PC-9 (cell line): ENCODE data around the gene NINJ1. TPM values are rescaled to one million over a fixed set of nuclear protein-coding genes. Genes with fewer than 3 reads are reported as not detected.

Experiments used
- BruUV-seq: library from RNA; stranded (reverse); fragments of 400-500 nt; replicated peaks from 2 replicates; lab custom pipeline; 2021; lab: Mats Ljungman, UMichigan
- CTCF ChIA-PET: fragments of 300-600 bp; sonication (Branson Sonifier 250); formaldehyde crosslinking; loops from one replicate; lab custom pipeline; 2022; ENCODE audit warnings: antibody characterized with exemption; lab: Charles Lee
- POLR2A ChIA-PET: fragments of 300-600 bp; sonication (Branson Sonifier 250); formaldehyde crosslinking; loops from one replicate; lab custom pipeline; 2022; ENCODE audit warnings: antibody characterized with exemption; ENCODE audit not compliant: unreplicated experiment; lab: Charles Lee
- DNase-seq, 2 experiments: peaks; one replicate each; pipeline versions ENCODE4 v3.0.0 to v3.0.0-alpha.2; 2015 to 2022; ENCODE audit warnings: mixed read lengths in 1 of 2
- H2AFZ ChIP-seq: fragments of 200-600 bp; sonication (generic); 2 replicates; pipeline ENCODE4 v1.8.1; 2017; ENCODE audit warnings: antibody characterized with exemption
- H3F3A ChIP-seq: fragments of 200-600 bp; sonication (generic); 2 replicates; pipeline ENCODE4 v1.8.1; 2017; ENCODE audit warnings: antibody characterized with exemption, mild to moderate bottlenecking, low read depth; ENCODE audit not compliant: insufficient read depth
- H3K27ac ChIP-seq: fragments of 200-600 bp; sonication (generic); 2 replicates; pipeline ENCODE4 v1.6.1; 2016; ENCODE audit warnings: mixed run types
- H3K27me3 ChIP-seq: fragments of 200-600 bp; sonication (generic); 2 replicates; pipeline ENCODE4 v1.6.1; 2016; ENCODE audit warnings: low read depth, mixed run types; ENCODE audit not compliant: insufficient read depth
- H3K36me3 ChIP-seq: fragments of 200-600 bp; sonication (generic); 2 replicates; pipeline ENCODE4 v1.6.1; 2016; ENCODE audit warnings: low read depth, mixed run types
- H3K4me1 ChIP-seq: fragments of 200-600 bp; sonication (generic); replicated peaks from 2 replicates; pipeline ENCODE4 v1.6.1; 2016; ENCODE audit warnings: mixed run types; ENCODE audit not compliant: insufficient read depth
- H3K4me2 ChIP-seq: fragments of 200-600 bp; sonication (generic); 2 replicates; pipeline ENCODE4 v1.6.1; 2017; ENCODE audit warnings: mixed run types
- H3K4me3 ChIP-seq: fragments of 200-600 bp; sonication (generic); 2 replicates; pipeline ENCODE4 v1.6.1; 2016; ENCODE audit warnings: mixed run types
- H3K79me2 ChIP-seq: fragments of 200-600 bp; sonication (generic); 2 replicates; pipeline ENCODE4 v1.6.1; 2017; ENCODE audit warnings: low read depth, mixed run types
- H3K9me2 ChIP-seq: fragments of 200-600 bp; sonication (generic); 2 replicates; pipeline ENCODE4 v1.8.1; 2017; ENCODE audit warnings: mild to moderate bottlenecking; ENCODE audit not compliant: insufficient read depth
- H3K9me3 ChIP-seq: fragments of 200-600 bp; sonication (generic); 2 replicates; pipeline ENCODE4 v1.8.1; 2016; ENCODE audit warnings: low read depth; ENCODE audit not compliant: insufficient read depth
- H4K20me1 ChIP-seq: fragments of 200-600 bp; sonication (generic); 2 replicates; pipeline ENCODE4 v1.8.1; 2017; ENCODE audit not compliant: insufficient read depth
- EZH2 ChIP-seq: fragments of 200-600 bp; sonication (generic); IDR thresholded peaks from 2 replicates; pipeline ENCODE4 v1.8.0; 2017; ENCODE audit warnings: antibody characterized with exemption, low read depth
- intact Hi-C: fragments of 100-400 bp; cut with micrococcal nuclease; formaldehyde crosslinking; loops from one replicate; pipeline ENCODE4 v1.10.0; 2022; ENCODE audit not compliant: unreplicated experiment
- total RNA-seq: library from RNA; stranded (reverse); gene quantifications from 2 replicates; pipeline ENCODE4 v1.2.3, GENCODE V29; 2021
- TF ChIP-seq, protein P1 (sequence below): fragments of 200-600 bp; sonication (generic); conservative IDR thresholded peaks from 2 replicates; pipeline ENCODE4 v1.6.1; 2017; ENCODE audit warnings: mixed run types, antibody characterized with exemption, mild to moderate bottlenecking, moderate library complexity

NINJ1 gene
- total RNA-seq, 1 experiment from 2014 or later = 115 TPM

DNA sequence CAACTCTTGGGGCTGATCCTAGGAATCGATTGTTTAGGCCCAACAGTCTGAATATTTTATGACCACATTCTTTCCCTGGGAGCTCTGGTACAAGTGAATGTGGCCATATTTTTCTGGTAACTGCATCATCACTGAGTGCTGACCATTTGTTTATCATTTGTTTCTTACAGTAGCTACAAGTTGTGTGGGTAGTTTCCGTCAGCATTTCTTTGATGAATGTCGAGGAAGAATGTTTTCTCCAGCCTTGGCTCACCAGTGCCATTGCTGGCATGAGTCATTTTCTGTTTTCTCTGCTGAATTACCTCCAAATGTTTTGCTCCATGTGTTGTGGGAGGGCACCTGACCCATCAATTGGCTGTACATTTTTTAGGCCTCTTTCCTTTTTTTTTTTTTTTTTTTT, 52.1 kb downstream of the NINJ1 start:
- Histone ChIP-seq H3K79me2 (no peaks in the 10 kb centered on the region), H3K36me3 (no peaks in the 10 kb centered on the region), H3K9me2 (no peaks in the 10 kb centered on the region), H3K27ac (no peak overlapping the region), H3K9me3 (no peaks in the 10 kb centered on the region), H3K4me3 (no peak overlapping the region), H3K4me2 (no peak overlapping the region), H4K20me1 (no peaks in the 10 kb centered on the region), H3F3A (no peaks in the 10 kb centered on the region), H3K4me1 (peaks cover 6% of the 10 kb centered on the region; the same call in 1 of the 2 replicates), H2AFZ (no peak overlapping the region), H3K27me3 (no peaks in the 10 kb centered on the region)
- no peak for TF ChIP-seq EZH2
- TF ChIP-seq, protein P1, sequence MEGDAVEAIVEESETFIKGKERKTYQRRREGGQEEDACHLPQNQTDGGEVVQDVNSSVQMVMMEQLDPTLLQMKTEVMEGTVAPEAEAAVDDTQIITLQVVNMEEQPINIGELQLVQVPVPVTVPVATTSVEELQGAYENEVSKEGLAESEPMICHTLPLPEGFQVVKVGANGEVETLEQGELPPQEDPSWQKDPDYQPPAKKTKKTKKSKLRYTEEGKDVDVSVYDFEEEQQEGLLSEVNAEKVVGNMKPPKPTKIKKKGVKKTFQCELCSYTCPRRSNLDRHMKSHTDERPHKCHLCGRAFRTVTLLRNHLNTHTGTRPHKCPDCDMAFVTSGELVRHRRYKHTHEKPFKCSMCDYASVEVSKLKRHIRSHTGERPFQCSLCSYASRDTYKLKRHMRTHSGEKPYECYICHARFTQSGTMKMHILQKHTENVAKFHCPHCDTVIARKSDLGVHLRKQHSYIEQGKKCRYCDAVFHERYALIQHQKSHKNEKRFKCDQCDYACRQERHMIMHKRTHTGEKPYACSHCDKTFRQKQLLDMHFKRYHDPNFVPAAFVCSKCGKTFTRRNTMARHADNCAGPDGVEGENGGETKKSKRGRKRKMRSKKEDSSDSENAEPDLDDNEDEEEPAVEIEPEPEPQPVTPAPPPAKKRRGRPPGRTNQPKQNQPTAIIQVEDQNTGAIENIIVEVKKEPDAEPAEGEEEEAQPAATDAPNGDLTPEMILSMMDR = no peak
- intact Hi-C loops = no loop called here
- BruUV-seq = no TSS peak
- CTCF ChIA-PET = no interaction called here
- no peak for DNase-seq
- POLR2A ChIA-PET = no interaction called here

DNA sequence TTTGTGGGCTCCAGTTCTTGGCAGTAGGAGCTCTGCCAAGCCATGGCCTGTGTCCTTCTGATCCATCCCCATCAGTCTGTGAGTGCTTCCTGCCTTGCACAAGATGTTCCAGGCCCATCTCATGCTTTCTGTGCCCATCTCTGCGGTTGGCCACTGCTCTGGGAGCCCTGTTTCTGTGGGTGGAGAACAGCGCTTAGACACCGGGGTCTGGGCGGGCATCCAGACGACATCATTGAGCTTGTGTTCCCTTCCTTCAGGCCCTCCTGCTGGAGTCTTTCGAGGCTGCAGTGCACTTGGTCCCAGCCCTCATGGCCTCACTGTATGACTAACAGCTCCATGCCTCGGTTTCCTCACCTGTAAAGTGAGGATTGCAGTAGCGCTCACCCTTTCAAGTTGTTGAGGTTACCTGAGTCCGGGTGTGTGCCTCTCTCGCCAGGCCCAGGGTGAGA, 52.9 kb downstream of the NINJ1 start:
- no peak for DNase-seq
- ChIA-PET POLR2A (interaction anchor here (0.7 kb wide), 1 partner anchor 26 kb away, joined by 3 read pairs; no protein-coding TSS in a partner anchor), CTCF (no interaction called here)
- intact Hi-C loops = no loop called here
- no peak for TF ChIP-seq EZH2
- TF ChIP-seq, protein P1 = no peak
- Histone ChIP-seq H3K79me2 (no peaks in the 10 kb centered on the region), H3K4me1 (peaks cover 6% of the 10 kb centered on the region; the same call in 1 of the 2 replicates), H3K36me3 (no peaks in the 10 kb centered on the region), H4K20me1 (no peaks in the 10 kb centered on the region), H3K4me2 (no peak overlapping the region), H2AFZ (no peak overlapping the region), H3K4me3 (no peak overlapping the region), H3K27me3 (no peaks in the 10 kb centered on the region), H3K9me2 (no peaks in the 10 kb centered on the region), H3F3A (no peaks in the 10 kb centered on the region), H3K27ac (no peak overlapping the region), H3K9me3 (no peaks in the 10 kb centered on the region)
- BruUV-seq = no TSS peak

GRCh38 chr9:93080406-93080805, 53.6 kb downstream of the NINJ1 start:
- Histone ChIP-seq H3K9me3 (no peaks in the 10 kb centered on the region), H2AFZ (no peak overlapping the region), H3K4me2 (no peak overlapping the region), H3K27ac (no peak overlapping the region), H4K20me1 (no peaks in the 10 kb centered on the region), H3K9me2 (no peaks in the 10 kb centered on the region), H3K79me2 (no peaks in the 10 kb centered on the region), H3K4me3 (no peak overlapping the region), H3F3A (no peaks in the 10 kb centered on the region), H3K36me3 (no peaks in the 10 kb centered on the region), H3K4me1 (peaks cover 6% of the 10 kb centered on the region; the same call in 1 of the 2 replicates), H3K27me3 (no peaks in the 10 kb centered on the region)
- intact Hi-C loops = no loop called here
- ChIA-PET POLR2A (no interaction called here), CTCF (no interaction called here)
- no peak for DNase-seq
- BruUV-seq = no TSS peak
- no peak for TF ChIP-seq EZH2
- TF ChIP-seq, protein P1 = no peak
